GM23248 (cell line): ENCODE measurements around the gene SLC22A14. TPM values are rescaled to one million over a fixed set of nuclear protein-coding genes. Genes with fewer than 3 reads are reported as not detected.

Source experiments
- DNase-seq: peaks from one replicate; pipeline ENCODE4 v3.0.0-alpha.2; 2015
- H2AFZ ChIP-seq: fragments of 200-600 bp; sonication (generic); 2 replicates; pipeline ENCODE4 v1.6.1; 2016; ENCODE audit warnings: antibody characterized with exemption
- H3F3A ChIP-seq: fragments of 200-600 bp; sonication (generic); 2 replicates; pipeline ENCODE4 v1.6.1; 2016; ENCODE audit warnings: mild to moderate bottlenecking, antibody characterized with exemption, mixed run types; ENCODE audit not compliant: insufficient read depth
- H3K27ac ChIP-seq: fragments of 200-600 bp; sonication (generic); 2 replicates; pipeline ENCODE4 v1.5.1; 2016; ENCODE audit warnings: mild to moderate bottlenecking
- H3K27me3 ChIP-seq: fragments of 200-600 bp; sonication (generic); replicated peaks from 2 replicates; pipeline ENCODE4 v1.6.1; 2016; ENCODE audit warnings: mild to moderate bottlenecking; ENCODE audit not compliant: insufficient read depth
- H3K36me3 ChIP-seq: fragments of 200-600 bp; sonication (generic); 2 replicates; pipeline ENCODE4 v1.6.1; 2016; ENCODE audit warnings: low read depth, mild to moderate bottlenecking
- H3K4me1 ChIP-seq: fragments of 200-600 bp; sonication (generic); 2 replicates; pipeline ENCODE4 v1.6.1; 2016; ENCODE audit warnings: mild to moderate bottlenecking; ENCODE audit not compliant: insufficient read depth
- H3K4me2 ChIP-seq: fragments of 200-600 bp; sonication (generic); one replicate; pipeline ENCODE4 v1.6.1; 2016; ENCODE audit warnings: mild to moderate bottlenecking; ENCODE audit not compliant: unreplicated experiment
- H3K4me3 ChIP-seq: fragments of 200-600 bp; sonication (generic); 2 replicates; pipeline ENCODE4 v1.5.1; 2016; ENCODE audit warnings: mild to moderate bottlenecking
- H3K79me2 ChIP-seq: fragments of 200-600 bp; sonication (generic); 2 replicates; pipeline ENCODE4 v1.6.1; 2016; ENCODE audit warnings: mild to moderate bottlenecking; ENCODE audit not compliant: insufficient read depth
- H3K9ac ChIP-seq: fragments of 200-600 bp; sonication (generic); 2 replicates; pipeline ENCODE4 v1.6.1; 2016; ENCODE audit warnings: mild to moderate bottlenecking
- H3K9me2 ChIP-seq: fragments of 200-600 bp; sonication (generic); 2 replicates; pipeline ENCODE4 v1.6.1; 2016; ENCODE audit warnings: mixed run types, mild to moderate bottlenecking, moderate library complexity; ENCODE audit not compliant: insufficient read depth
- H3K9me3 ChIP-seq: fragments of 200-600 bp; sonication (generic); one replicate; pipeline ENCODE4 v1.6.1; 2017; ENCODE audit warnings: low read depth
- H4K20me1 ChIP-seq: fragments of 200-600 bp; sonication (generic); 2 replicates; pipeline ENCODE4 v1.6.0; 2016; ENCODE audit not compliant: insufficient read depth
- EZH2 ChIP-seq: fragments of 200-600 bp; sonication (generic); IDR thresholded peaks from 2 replicates; pipeline ENCODE4 v1.6.1; 2018; ENCODE audit warnings: antibody characterized with exemption, mild to moderate bottlenecking; ENCODE audit not compliant: insufficient read depth, poor library complexity, severe bottlenecking
- EZH2phosphoT487 ChIP-seq: fragments of 200-600 bp; sonication (generic); IDR thresholded peaks from 2 replicates; pipeline ENCODE4 v1.6.1; 2018; ENCODE audit warnings: antibody characterized with exemption, moderate library complexity, mild to moderate bottlenecking, low read depth; ENCODE audit not compliant: insufficient read depth
- WGBS, 2 experiments: methylation state at CpG; one replicate each; pipeline ENCODE4 v1.1.6; 2015 to 2017; ENCODE audit warnings: low lambda C conversion rate in 2 of 2, low coverage in 1 of 2; ENCODE audit errors: missing lambda C conversion rate in 2 of 2; 5-methylcytosine and 5-hydroxymethylcytosine counted together
- in situ Hi-C: fragments of 300-500 bp; cut with MboI; formaldehyde crosslinking; loops from 2 replicates; pipeline ENCODE4 v1.15.0; 2020
- polyA plus RNA-seq: library from polyadenylated mRNA; unstranded; fragments of >200 nt; fragmentation: Nextera tagmentation; extraction: Ambion mirVana; gene quantifications from 2 replicates; pipeline ENCODE4 v1.2.1, GENCODE V29; 2016
- total RNA-seq: library from RNA; depleted of rRNA; stranded (reverse); fragments of >200 nt; shearing (Covaris generic); gene quantifications from 2 replicates; pipeline ENCODE4 v1.2.3, GENCODE V29; 2014

The SLC22A14 gene
- total and polyA plus RNA-seq, 2 experiments from 2014 or later = 0.08 TPM; not detected in 1

DNA sequence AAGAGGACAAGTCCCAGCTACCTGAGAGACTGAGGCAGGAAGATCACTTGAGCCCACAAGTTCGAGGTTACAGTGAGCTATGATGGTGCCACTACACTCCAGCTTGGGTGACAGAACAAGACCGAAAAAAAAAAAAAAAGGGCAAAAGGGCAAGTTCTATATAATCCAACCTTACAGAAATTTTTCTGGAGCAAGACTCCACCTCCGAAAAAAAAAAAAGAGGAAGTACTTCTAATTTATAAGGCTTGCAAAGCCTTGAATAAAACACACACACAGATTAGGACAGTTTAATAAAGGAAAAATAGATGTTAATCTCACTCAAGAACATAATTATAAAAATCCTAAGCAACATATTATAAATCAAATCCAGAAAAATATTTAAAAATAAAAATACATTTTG is 50.1 kb downstream of the SLC22A14 start:
- H3K27ac ChIP-seq = no peak overlapping the region
- 67 to 72% methylated on average over 3 of the region's 3 CpGs for WGBS, 2 experiments

DNA sequence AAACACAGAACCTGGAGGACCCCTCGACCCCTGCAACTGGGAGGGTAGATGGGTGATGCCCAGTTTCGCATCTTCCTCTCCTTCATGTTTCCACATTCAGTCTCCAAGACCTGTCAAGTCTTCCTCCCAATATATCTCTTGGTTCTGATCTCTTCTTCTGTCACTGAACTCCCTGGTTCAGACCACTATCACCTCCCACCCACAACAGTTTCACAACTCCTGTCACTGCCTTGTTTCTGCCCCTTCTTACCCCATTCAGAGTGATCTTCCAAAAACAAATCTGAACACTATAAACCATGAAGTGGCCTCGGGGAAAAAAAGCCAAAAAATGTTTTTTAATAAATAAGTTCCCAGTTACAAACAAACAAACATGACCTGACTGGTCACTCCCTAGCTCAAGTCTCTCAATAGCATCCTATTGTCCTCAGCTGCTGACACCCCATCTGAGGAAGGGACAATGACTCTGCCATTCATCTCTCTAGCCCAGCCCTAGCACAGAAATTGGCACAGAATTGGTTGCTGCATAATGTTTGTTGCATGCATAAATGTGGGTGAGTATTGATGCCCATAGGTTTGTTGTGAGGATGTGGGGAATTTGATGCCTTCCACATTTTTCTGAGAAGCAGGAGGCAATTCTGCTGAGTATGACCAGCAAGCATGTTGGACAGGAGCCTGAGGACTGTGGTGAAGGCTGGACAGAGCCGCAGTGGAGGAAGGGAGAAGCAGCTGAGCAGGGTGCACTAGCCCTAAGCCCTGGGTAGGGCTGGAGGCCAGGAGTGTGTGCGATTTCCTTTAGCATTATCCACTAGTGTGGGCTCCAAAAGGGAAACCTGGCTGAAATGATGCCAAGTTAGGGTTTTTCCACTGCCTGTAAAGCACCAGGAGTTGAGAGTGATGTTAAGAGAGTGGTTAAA is 52.3 kb downstream of the SLC22A14 start:
- in situ Hi-C loops = no loop called here
- H3K27ac ChIP-seq = no peak overlapping the region
- 59 to 60% methylated on average over 5 of the region's 5 CpGs for WGBS, 2 experiments
- peaks cover 12% of the 10 kb centered on the region; the same call in 1 of the 2 replicates for H3F3A ChIP-seq
- peak; percentile 84 for DNase-seq
- H3K4me2 ChIP-seq = peak overlapping the region; percentile 34
- no peak overlapping the region for H3K9ac ChIP-seq
- H3K4me1 ChIP-seq = peaks cover 10% of the 10 kb centered on the region
- no peak overlapping the region for H3K4me3 ChIP-seq
- no peaks in the 10 kb centered on the region for H3K79me2 ChIP-seq
- no peaks in the 10 kb centered on the region for H3K27me3 ChIP-seq
- H3K9me3 ChIP-seq = no peaks in the 10 kb centered on the region
- H3K36me3 ChIP-seq = no peaks in the 10 kb centered on the region
- H4K20me1 ChIP-seq = no peaks in the 10 kb centered on the region
- no peak overlapping the region for H2AFZ ChIP-seq
- H3K9me2 ChIP-seq = no peaks in the 10 kb centered on the region
- TF ChIP-seq EZH2phosphoT487 = no peak
- TF ChIP-seq EZH2 = no peak

More for the DNA sequence above, 50.1 kb downstream of the SLC22A14 start:
- Histone ChIP-seq H3K79me2 (no peaks in the 10 kb centered on the region), H3K4me3 (no peak overlapping the region), H3K9ac (no peak overlapping the region), H4K20me1 (no peaks in the 10 kb centered on the region), H3K9me3 (no peaks in the 10 kb centered on the region), H3K4me1 (peaks cover 10% of the 10 kb centered on the region), H3K9me2 (no peaks in the 10 kb centered on the region), H3K36me3 (no peaks in the 10 kb centered on the region), H3K4me2 (no peak overlapping the region), H3K27me3 (no peaks in the 10 kb centered on the region), H3F3A (peaks cover 20% of the 10 kb centered on the region; the same call in 1 of the 2 replicates), H2AFZ (no peak overlapping the region)
- in situ Hi-C loops = no loop called here
- no peak for DNase-seq
- TF ChIP-seq EZH2phosphoT487 (no peak), EZH2 (no peak)

DNA sequence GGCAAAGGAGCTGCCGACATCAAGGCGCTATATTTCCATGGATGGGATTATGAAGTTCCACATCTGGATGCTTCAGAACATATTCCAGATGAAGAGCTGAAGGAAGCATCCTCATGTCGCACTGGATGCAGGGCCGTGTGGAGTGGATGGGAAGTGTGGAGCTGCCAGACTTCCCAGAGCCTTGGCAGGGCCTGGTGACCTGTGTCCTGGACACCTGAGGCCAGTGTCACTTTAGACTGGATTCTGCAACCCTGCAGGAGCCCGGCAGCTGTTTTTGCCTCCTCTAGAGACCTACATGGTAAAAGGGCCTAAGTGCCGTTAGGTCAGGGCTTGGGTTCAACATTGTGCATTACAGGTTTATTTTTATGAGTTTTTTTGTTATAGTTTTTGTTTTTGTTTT is 53.2 kb downstream of the SLC22A14 start:
- no peaks in the 10 kb centered on the region for H3K27me3 ChIP-seq
- no peak overlapping the region for H3K9ac ChIP-seq
- no peak overlapping the region for H2AFZ ChIP-seq
- H3K36me3 ChIP-seq = no peaks in the 10 kb centered on the region
- TF ChIP-seq EZH2 (no peak), EZH2phosphoT487 (no peak)
- in situ Hi-C loops = no loop called here
- 78% methylated on average over 6 of the region's 6 CpGs for WGBS, 2 experiments
- H3K4me2 ChIP-seq = no peak overlapping the region
- H3K4me1 ChIP-seq = peaks cover 10% of the 10 kb centered on the region
- no peaks in the 10 kb centered on the region for H3K9me2 ChIP-seq
- no peak for DNase-seq
- H3K9me3 ChIP-seq = no peaks in the 10 kb centered on the region
- H3K4me3 ChIP-seq = no peak overlapping the region
- peaks cover 12% of the 10 kb centered on the region; the same call in 1 of the 2 replicates for H3F3A ChIP-seq
- H3K27ac ChIP-seq = no peak overlapping the region
- no peaks in the 10 kb centered on the region for H4K20me1 ChIP-seq
- no peaks in the 10 kb centered on the region for H3K79me2 ChIP-seq

DNA sequence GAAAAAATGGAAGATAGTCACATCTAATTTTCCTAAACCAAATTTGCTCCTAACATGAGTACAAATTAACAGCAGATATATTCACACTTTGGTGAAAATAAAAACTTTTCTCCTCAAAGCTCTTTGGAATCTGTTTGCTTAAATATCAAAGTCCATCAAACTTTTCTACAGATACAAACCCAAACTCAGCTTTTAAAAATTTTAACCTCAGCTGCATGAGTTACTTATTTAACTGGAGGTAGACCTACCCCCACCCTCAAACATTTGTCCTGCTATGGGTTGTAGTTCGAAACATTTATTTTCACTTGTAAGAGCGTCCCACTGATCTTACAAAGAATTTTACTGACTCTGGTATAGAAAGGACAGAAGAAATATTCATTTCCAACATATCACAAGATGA is 55.6 kb downstream of the SLC22A14 start:
- no peaks in the 10 kb centered on the region for H3K9me2 ChIP-seq

More for the DNA sequence above, 55.6 kb downstream of the SLC22A14 start:
- H4K20me1 ChIP-seq = no peaks in the 10 kb centered on the region
- H2AFZ ChIP-seq = no peak overlapping the region
- no peak overlapping the region for H3K9ac ChIP-seq
- H3K4me2 ChIP-seq = no peak overlapping the region
- TF ChIP-seq EZH2phosphoT487 (no peak), EZH2 (no peak)
- H3K27me3 ChIP-seq = no peaks in the 10 kb centered on the region
- H3K4me3 ChIP-seq = no peak overlapping the region
- no peak for DNase-seq
- H3K27ac ChIP-seq = no peak overlapping the region
- no peaks in the 10 kb centered on the region for H3K9me3 ChIP-seq
- H3K79me2 ChIP-seq = no peaks in the 10 kb centered on the region
- peaks cover 10% of the 10 kb centered on the region for H3K4me1 ChIP-seq
- in situ Hi-C loops = no loop called here
- WGBS, 2 experiments = 87 to 91% methylated on average over 2 of the region's 2 CpGs
- H3F3A ChIP-seq = peaks cover 12% of the 10 kb centered on the region; the same call in 1 of the 2 replicates
- H3K36me3 ChIP-seq = no peaks in the 10 kb centered on the region
